GM21447 (cell line): ENCODE results near the gene TLE5.
"Not testable (repeated sequence)": the region's sequence is repeated elsewhere in the genome, so short reads cannot be mapped to it uniquely, and the experiment has no call there.

Experiments
- ATAC-seq: cut with Tn5 transposase; IDR thresholded peaks from one replicate; pipeline ENCODE4 v1.9.1; 2021; ENCODE audit not compliant: unreplicated experiment

Gene TLE5

GRCh38 chr19:3064011-3064330 lies 1.7 kb upstream of the TLE5 start:
- no peak for ATAC-seq

- ATAC-seq = no peak
Measured at GRCh38 chr19:3061182-3062161, 823 bp downstream of the TLE5 start.

GRCh38 chr19:3060857-3061181 lies 1.5 kb downstream of the TLE5 start:
- no peak for ATAC-seq

GRCh38 chr19:3059653-3060052 lies 2.6 kb downstream of the TLE5 start:
- ATAC-seq = no peak

GRCh38 chr19:3058821-3059314 lies 3.4 kb downstream of the TLE5 start:
- ATAC-seq = no peak

GRCh38 chr19:3058009-3058820 lies 4.1 kb downstream of the TLE5 start:
- no peak for ATAC-seq

GRCh38 chr19:3057275-3057714 lies 5.0 kb downstream of the TLE5 start:
- no peak for ATAC-seq

- ATAC-seq = no peak
Measured at GRCh38 chr19:3056417-3057088, 5.7 kb downstream of the TLE5 start.

GRCh38 chr19:3055741-3056416 lies 6.4 kb downstream of the TLE5 start:
- no peak for ATAC-seq

GRCh38 chr19:3054972-3055740 lies 7.1 kb downstream of the TLE5 start:
- ATAC-seq = no peak

GRCh38 chr19:3054265-3054971 lies 7.9 kb downstream of the TLE5 start:
- ATAC-seq = no peak

- ATAC-seq = no peak
Measured at GRCh38 chr19:3053780-3054179, 8.5 kb downstream of the TLE5 start.

GRCh38 chr19:3053218-3053621 lies 9.1 kb downstream of the TLE5 start:
- no peak for ATAC-seq

- ATAC-seq = not testable (repeated sequence)
Measured at GRCh38 chr19:3050016-3050415, 12.3 kb downstream of the TLE5 start.

GRCh38 chr19:3049089-3049488 lies 13.2 kb downstream of the TLE5 start:
- no peak for ATAC-seq

- ATAC-seq = no peak
Measured at GRCh38 chr19:3048190-3048533, 14.1 kb downstream of the TLE5 start.

- no peak for ATAC-seq
Measured at GRCh38 chr19:3047496-3048189, 14.7 kb downstream of the TLE5 start.

GRCh38 chr19:3046698-3047495 lies 15.4 kb downstream of the TLE5 start:
- no peak for ATAC-seq
